ENCODE results near the gene SLAMF7.

DNA sequence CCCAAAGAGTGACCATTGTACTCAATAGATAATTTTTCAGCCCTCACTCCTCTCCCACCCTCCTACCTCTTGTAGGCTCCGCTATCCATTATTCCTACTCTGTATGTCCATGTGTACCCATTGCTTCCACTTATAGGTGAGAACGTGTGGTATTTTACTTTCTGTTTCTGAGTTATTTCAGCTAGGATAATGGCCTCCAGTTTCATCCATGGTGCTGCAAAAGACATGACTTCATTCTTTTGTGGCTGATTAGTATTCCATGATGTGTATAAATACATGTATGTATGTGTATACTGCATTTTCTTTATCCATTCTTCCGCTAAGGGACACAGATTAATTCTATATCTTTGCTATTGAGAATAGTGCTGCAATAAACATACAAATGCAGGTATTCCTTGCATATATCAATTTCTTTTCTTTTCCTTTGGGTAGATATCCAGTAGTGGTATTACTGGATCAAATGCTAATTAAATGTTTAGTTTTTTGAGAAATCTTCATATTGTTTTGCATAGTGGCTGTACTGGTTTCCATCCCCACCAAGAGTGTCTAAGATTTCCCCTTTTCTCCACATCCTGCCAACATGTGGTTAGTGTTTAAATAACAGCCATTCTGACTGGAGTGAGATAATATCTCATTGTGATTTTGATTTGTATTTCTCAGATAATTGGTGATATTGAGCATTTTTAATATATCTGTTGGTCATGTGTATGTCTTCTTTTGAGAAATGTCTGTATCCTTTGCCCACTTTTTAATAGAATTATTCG lies 61.8 kb downstream of the SLAMF7 start:
- TF ChIP-seq, protein P1, sequence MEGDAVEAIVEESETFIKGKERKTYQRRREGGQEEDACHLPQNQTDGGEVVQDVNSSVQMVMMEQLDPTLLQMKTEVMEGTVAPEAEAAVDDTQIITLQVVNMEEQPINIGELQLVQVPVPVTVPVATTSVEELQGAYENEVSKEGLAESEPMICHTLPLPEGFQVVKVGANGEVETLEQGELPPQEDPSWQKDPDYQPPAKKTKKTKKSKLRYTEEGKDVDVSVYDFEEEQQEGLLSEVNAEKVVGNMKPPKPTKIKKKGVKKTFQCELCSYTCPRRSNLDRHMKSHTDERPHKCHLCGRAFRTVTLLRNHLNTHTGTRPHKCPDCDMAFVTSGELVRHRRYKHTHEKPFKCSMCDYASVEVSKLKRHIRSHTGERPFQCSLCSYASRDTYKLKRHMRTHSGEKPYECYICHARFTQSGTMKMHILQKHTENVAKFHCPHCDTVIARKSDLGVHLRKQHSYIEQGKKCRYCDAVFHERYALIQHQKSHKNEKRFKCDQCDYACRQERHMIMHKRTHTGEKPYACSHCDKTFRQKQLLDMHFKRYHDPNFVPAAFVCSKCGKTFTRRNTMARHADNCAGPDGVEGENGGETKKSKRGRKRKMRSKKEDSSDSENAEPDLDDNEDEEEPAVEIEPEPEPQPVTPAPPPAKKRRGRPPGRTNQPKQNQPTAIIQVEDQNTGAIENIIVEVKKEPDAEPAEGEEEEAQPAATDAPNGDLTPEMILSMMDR (IDR thresholded peaks at IDR 0.05) = no peak
- TF ChIP-seq ZFX (IDR thresholded peaks at IDR 0.05; ENCODE audit: borderline replicate concordance) = no peak

Measured in 22Rv1 (cell line).